ENCODE results near the gene NUAK2. TPM values are rescaled to one million over a fixed set of nuclear protein-coding genes. Genes with fewer than 3 reads are reported as not detected.

The NUAK2 gene
- total and polyA plus RNA-seq, 4 donors, result 1.3 to 2.8 (median 1.6) TPM

DNA sequence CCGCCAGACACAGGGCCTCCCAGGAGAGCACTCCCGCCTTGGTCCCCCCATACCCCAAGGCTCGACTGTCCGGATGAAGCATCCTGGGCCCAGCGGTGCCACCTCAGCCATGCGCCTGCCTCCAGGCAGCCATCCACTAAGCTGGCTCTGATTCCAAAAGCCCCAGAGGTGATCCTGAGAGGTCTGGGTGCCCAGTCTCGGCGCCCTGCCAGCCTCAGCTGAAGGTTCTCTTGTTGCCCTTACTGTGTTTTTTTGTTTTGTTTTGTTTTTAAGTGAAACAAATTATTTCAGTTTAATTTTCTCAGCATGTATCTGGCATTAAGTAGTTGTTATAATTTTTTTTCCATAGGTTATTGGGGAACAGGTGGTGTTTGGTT, 44.9 kb downstream of the NUAK2 start:
- H3K4me3 ChIP-seq (ENCODE audit: low read depth, low read length), result no peak overlapping the region
- WGBS (ENCODE audit: insufficient coverage), result 77% methylated on average over 6 of the region's 8 CpGs
- H3K4me1 ChIP-seq (ENCODE audit: control insufficient read depth, insufficient read depth, low read length), result peaks cover 23% of the 10 kb centered on the region
- no peaks in the 10 kb centered on the region for H3K9me3 ChIP-seq (ENCODE audit: control insufficient read depth, insufficient read depth, low read length)
- peaks cover 27% of the 10 kb centered on the region for H3K36me3 ChIP-seq (ENCODE audit: control insufficient read depth, insufficient read depth, low read length)
- no peak overlapping the region for H3K27ac ChIP-seq (ENCODE audit: low read depth, low read length)
- no peak for DNase-seq (ENCODE audit: low read depth in 4 of 6, low spot score in 6 of 6)
- H3K27me3 ChIP-seq (ENCODE audit: control insufficient read depth, insufficient read depth, low read length), result no peaks in the 10 kb centered on the region

DNA sequence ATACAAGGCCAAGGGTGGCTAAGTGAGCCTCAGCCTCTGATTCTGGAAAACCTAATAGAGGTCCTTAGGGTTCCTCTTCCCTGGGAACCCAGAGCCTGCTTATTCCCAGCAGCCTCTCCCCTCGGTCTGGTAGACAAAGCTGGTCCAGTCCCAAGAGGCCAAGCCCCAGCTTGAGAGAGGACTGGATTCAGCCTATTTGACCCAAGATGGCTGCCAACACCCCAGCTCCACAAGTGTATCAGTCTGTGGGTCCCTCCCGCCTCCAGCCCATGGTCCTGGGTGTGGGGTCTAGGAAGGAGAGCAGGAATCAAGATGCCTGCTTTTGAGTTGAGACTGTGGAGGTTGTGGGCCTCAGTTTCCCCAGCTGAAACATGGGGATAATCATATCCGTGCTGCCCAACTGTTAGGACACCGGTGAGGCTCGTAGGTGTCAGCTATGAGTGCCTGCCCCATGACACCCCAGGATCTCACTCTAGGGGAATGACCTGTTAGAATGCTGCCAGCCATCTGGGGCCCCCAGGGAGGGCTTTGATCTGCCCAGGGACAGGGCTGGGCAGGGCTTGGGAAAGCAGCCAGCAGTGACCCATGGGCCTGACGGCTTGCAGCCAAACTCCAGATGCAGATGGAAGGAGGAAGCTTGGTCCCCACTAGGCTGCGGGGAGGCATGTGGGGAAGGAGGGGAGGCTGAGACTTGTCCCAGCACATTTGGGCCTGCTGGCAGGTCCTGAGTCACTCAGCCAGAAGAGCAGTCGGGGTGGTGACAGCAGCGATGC, 45.4 kb downstream of the NUAK2 start:
- Histone ChIP-seq H3K9me3 (ENCODE audit: control insufficient read depth, insufficient read depth, low read length) (no peaks in the 10 kb centered on the region), H3K4me1 (ENCODE audit: control insufficient read depth, insufficient read depth, low read length) (peaks cover 28% of the 10 kb centered on the region), H3K27ac (ENCODE audit: low read depth, low read length) (no peak overlapping the region), H3K27me3 (ENCODE audit: control insufficient read depth, insufficient read depth, low read length) (no peaks in the 10 kb centered on the region), H3K4me3 (ENCODE audit: low read depth, low read length) (no peak overlapping the region), H3K36me3 (ENCODE audit: control insufficient read depth, insufficient read depth, low read length) (peaks cover 33% of the 10 kb centered on the region)
- DNase-seq (ENCODE audit: low read depth in 4 of 6, low spot score in 6 of 6), result no peak
- 67% methylated on average over 8 of the region's 9 CpGs for WGBS (ENCODE audit: insufficient coverage)

DNA sequence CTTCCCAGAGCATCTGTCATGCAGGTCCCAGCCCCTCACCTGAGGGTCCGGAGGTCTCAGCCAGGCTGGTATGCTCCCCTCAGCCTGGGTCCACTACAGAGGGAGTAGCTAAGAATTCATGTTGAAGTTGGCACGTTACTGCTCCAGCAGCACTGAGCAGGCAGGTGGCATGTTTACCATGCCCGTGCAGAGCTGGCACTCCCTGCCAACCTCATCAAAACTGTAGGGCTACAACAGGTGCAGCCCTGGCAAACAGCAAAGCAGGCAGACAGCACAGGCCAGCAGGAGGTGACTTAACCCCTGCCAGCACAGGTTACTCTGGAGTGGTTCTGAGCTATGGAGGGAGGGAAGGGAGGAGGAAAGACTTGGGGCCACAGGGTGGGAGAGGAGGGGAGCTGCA, 46.4 kb downstream of the NUAK2 start:
- WGBS (ENCODE audit: insufficient coverage), result 78% methylated on average over 3 of the region's 3 CpGs
- H3K27ac ChIP-seq (ENCODE audit: low read depth, low read length), result no peak overlapping the region
- peaks cover 43% of the 10 kb centered on the region for H3K36me3 ChIP-seq (ENCODE audit: control insufficient read depth, insufficient read depth, low read length)
- DNase-seq (ENCODE audit: low read depth in 4 of 6, low spot score in 6 of 6), result peak in 1 of 6 donors; percentile 28
- no peak overlapping the region for H3K4me3 ChIP-seq (ENCODE audit: low read depth, low read length)
- H3K4me1 ChIP-seq (ENCODE audit: control insufficient read depth, insufficient read depth, low read length), result peaks cover 28% of the 10 kb centered on the region
- no peaks in the 10 kb centered on the region for H3K27me3 ChIP-seq (ENCODE audit: control insufficient read depth, insufficient read depth, low read length)
- H3K9me3 ChIP-seq (ENCODE audit: control insufficient read depth, insufficient read depth, low read length), result no peaks in the 10 kb centered on the region

DNA sequence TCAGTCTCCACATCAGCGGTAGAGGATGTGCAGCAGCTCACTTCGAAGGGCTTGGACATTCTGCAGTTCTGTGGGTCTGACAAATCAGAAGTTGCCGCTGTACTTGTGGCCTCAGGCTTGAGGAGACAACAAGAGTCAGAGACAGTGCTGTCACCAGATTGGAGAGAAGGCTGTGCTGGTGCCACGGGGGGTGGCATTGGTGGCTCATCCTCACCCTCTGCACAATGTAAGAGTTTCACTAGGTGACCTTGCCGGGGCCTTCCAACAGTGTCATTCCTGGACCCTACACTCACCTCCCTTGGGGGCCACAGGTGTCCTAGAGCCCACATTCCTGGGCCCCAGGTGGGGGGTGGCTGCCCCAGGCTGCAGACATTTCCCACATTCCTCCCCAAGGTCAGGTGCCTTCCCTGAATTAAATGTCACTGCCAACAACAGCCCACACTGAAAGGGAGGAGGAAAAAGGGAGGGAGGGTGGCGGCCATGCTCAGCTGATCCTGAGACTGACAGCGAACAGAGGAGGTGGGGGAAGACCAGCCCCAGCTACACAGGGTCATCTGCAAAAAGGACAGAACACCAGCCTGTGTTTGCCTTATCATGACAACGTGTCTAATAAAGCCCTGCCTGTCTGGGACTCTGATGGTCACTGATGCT, 47.4 kb downstream of the NUAK2 start:
- Histone ChIP-seq H3K27ac (ENCODE audit: low read depth, low read length) (no peak overlapping the region), H3K4me1 (ENCODE audit: control insufficient read depth, insufficient read depth, low read length) (peaks cover 28% of the 10 kb centered on the region), H3K27me3 (ENCODE audit: control insufficient read depth, insufficient read depth, low read length) (no peaks in the 10 kb centered on the region), H3K4me3 (ENCODE audit: low read depth, low read length) (no peak overlapping the region), H3K9me3 (ENCODE audit: control insufficient read depth, insufficient read depth, low read length) (no peaks in the 10 kb centered on the region), H3K36me3 (ENCODE audit: control insufficient read depth, insufficient read depth, low read length) (peaks cover 51% of the 10 kb centered on the region)
- 78% methylated on average over 7 of the region's 8 CpGs for WGBS (ENCODE audit: insufficient coverage)
- DNase-seq (ENCODE audit: low read depth in 4 of 6, low spot score in 6 of 6), result no peak

GRCh38 chr1:205273551-205273982, 48.0 kb downstream of the NUAK2 start:
- Histone ChIP-seq H3K9me3 (ENCODE audit: control insufficient read depth, insufficient read depth, low read length) (no peaks in the 10 kb centered on the region), H3K36me3 (ENCODE audit: control insufficient read depth, insufficient read depth, low read length) (peaks cover 56% of the 10 kb centered on the region), H3K4me1 (ENCODE audit: control insufficient read depth, insufficient read depth, low read length) (peaks cover 28% of the 10 kb centered on the region), H3K27me3 (ENCODE audit: control insufficient read depth, insufficient read depth, low read length) (no peaks in the 10 kb centered on the region), H3K27ac (ENCODE audit: low read depth, low read length) (no peak overlapping the region), H3K4me3 (ENCODE audit: low read depth, low read length) (no peak overlapping the region)
- peak; percentile 56 to 95 (median 72) for DNase-seq (ENCODE audit: low read depth in 4 of 6, low spot score in 6 of 6)
- WGBS (ENCODE audit: insufficient coverage), result 0% methylated on average over 7 of the region's 7 CpGs

- DNase-seq (ENCODE audit: low read depth in 4 of 6, low spot score in 6 of 6), result no peak
- H3K36me3 ChIP-seq (ENCODE audit: control insufficient read depth, insufficient read depth, low read length), result peaks cover 62% of the 10 kb centered on the region
- H3K4me3 ChIP-seq (ENCODE audit: low read depth, low read length), result no peak overlapping the region
- H3K27ac ChIP-seq (ENCODE audit: low read depth, low read length), result no peak overlapping the region
- no peaks in the 10 kb centered on the region for H3K27me3 ChIP-seq (ENCODE audit: control insufficient read depth, insufficient read depth, low read length)
- H3K4me1 ChIP-seq (ENCODE audit: control insufficient read depth, insufficient read depth, low read length), result peaks cover 28% of the 10 kb centered on the region
- WGBS (ENCODE audit: insufficient coverage), result 25% methylated on average over 2 of the region's 3 CpGs
- no peaks in the 10 kb centered on the region for H3K9me3 ChIP-seq (ENCODE audit: control insufficient read depth, insufficient read depth, low read length)
Measured at GRCh38 chr1:205272536-205272935, 49.0 kb downstream of the NUAK2 start.

GRCh38 chr1:205271745-205272144, 49.8 kb downstream of the NUAK2 start:
- H3K4me3 ChIP-seq (ENCODE audit: low read depth, low read length), result no peak overlapping the region
- H3K27ac ChIP-seq (ENCODE audit: low read depth, low read length), result no peak overlapping the region
- H3K4me1 ChIP-seq (ENCODE audit: control insufficient read depth, insufficient read depth, low read length), result peaks cover 28% of the 10 kb centered on the region
- DNase-seq (ENCODE audit: low read depth in 4 of 6, low spot score in 6 of 6), result no peak
- H3K36me3 ChIP-seq (ENCODE audit: control insufficient read depth, insufficient read depth, low read length), result peaks cover 64% of the 10 kb centered on the region
- 96% methylated on average over 18 of the region's 18 CpGs for WGBS (ENCODE audit: insufficient coverage)
- H3K9me3 ChIP-seq (ENCODE audit: control insufficient read depth, insufficient read depth, low read length), result no peaks in the 10 kb centered on the region
- H3K27me3 ChIP-seq (ENCODE audit: control insufficient read depth, insufficient read depth, low read length), result no peaks in the 10 kb centered on the region

- DNase-seq (ENCODE audit: low read depth in 4 of 6, low spot score in 6 of 6), result no peak
- H3K4me3 ChIP-seq (ENCODE audit: low read depth, low read length), result no peak overlapping the region
- H3K4me1 ChIP-seq (ENCODE audit: control insufficient read depth, insufficient read depth, low read length), result peaks cover 24% of the 10 kb centered on the region
- 77% methylated on average over 8 of the region's 8 CpGs for WGBS (ENCODE audit: insufficient coverage)
- H3K27me3 ChIP-seq (ENCODE audit: control insufficient read depth, insufficient read depth, low read length), result no peaks in the 10 kb centered on the region
- peaks cover 60% of the 10 kb centered on the region for H3K36me3 ChIP-seq (ENCODE audit: control insufficient read depth, insufficient read depth, low read length)
- no peaks in the 10 kb centered on the region for H3K9me3 ChIP-seq (ENCODE audit: control insufficient read depth, insufficient read depth, low read length)
- H3K27ac ChIP-seq (ENCODE audit: low read depth, low read length), result no peak overlapping the region
Measured at GRCh38 chr1:205271277-205271676, 50.3 kb downstream of the NUAK2 start.

DNA sequence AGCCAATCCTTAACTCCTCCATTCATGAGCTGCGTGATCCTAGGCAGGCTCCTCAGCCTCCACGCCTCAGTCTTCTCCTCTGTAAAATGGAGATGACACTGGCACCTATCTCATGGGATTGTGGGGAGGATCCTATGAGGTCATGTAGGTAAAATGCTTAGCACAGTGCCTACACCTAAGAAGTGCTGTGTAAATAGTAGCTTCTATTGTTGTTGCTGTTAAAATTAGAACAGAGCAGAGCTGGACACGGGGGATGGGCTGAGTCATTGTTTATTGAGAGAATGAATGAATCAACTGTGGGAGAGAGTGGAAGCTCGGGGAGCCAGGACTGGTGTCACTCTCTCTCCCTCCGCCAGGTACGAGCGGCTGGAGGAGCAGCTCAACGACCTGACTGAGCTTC, 50.8 kb downstream of the NUAK2 start:
- no peaks in the 10 kb centered on the region for H3K9me3 ChIP-seq (ENCODE audit: control insufficient read depth, insufficient read depth, low read length)
- H3K27me3 ChIP-seq (ENCODE audit: control insufficient read depth, insufficient read depth, low read length), result no peaks in the 10 kb centered on the region
- no peak overlapping the region for H3K27ac ChIP-seq (ENCODE audit: low read depth, low read length)
- H3K4me3 ChIP-seq (ENCODE audit: low read depth, low read length), result no peak overlapping the region
- WGBS (ENCODE audit: insufficient coverage), result 81% methylated on average over 7 of the region's 8 CpGs
- peaks cover 20% of the 10 kb centered on the region for H3K4me1 ChIP-seq (ENCODE audit: control insufficient read depth, insufficient read depth, low read length)
- DNase-seq (ENCODE audit: low read depth in 4 of 6, low spot score in 6 of 6), result no peak
- peaks cover 59% of the 10 kb centered on the region for H3K36me3 ChIP-seq (ENCODE audit: control insufficient read depth, insufficient read depth, low read length)

GRCh38 chr1:205270271-205270670, 51.3 kb downstream of the NUAK2 start:
- Histone ChIP-seq H3K4me1 (ENCODE audit: control insufficient read depth, insufficient read depth, low read length) (peaks cover 20% of the 10 kb centered on the region), H3K36me3 (ENCODE audit: control insufficient read depth, insufficient read depth, low read length) (peaks cover 59% of the 10 kb centered on the region), H3K9me3 (ENCODE audit: control insufficient read depth, insufficient read depth, low read length) (no peaks in the 10 kb centered on the region), H3K4me3 (ENCODE audit: low read depth, low read length) (no peak overlapping the region), H3K27ac (ENCODE audit: low read depth, low read length) (no peak overlapping the region), H3K27me3 (ENCODE audit: control insufficient read depth, insufficient read depth, low read length) (no peaks in the 10 kb centered on the region)
- DNase-seq (ENCODE audit: low read depth in 4 of 6, low spot score in 6 of 6), result no peak
- 90% methylated on average over 3 of the region's 7 CpGs for WGBS (ENCODE audit: insufficient coverage)

Data from spinal cord (tissue), 10 donors.